NCI-H187 (cell line): ENCODE results near the gene CETP.
A peak's percentile ranks its signal among the peaks of the same experiment; 100 is the strongest.
"Not testable (repeated sequence)": the region's sequence is repeated elsewhere in the genome, so short reads cannot be mapped to it uniquely, and the experiment has no call there.

Experiments
- DNase-seq, 2 experiments: peaks; one replicate each; lab custom pipeline; 2025; lab: John Stamatoyannopoulos, UW

The CETP gene

DNA sequence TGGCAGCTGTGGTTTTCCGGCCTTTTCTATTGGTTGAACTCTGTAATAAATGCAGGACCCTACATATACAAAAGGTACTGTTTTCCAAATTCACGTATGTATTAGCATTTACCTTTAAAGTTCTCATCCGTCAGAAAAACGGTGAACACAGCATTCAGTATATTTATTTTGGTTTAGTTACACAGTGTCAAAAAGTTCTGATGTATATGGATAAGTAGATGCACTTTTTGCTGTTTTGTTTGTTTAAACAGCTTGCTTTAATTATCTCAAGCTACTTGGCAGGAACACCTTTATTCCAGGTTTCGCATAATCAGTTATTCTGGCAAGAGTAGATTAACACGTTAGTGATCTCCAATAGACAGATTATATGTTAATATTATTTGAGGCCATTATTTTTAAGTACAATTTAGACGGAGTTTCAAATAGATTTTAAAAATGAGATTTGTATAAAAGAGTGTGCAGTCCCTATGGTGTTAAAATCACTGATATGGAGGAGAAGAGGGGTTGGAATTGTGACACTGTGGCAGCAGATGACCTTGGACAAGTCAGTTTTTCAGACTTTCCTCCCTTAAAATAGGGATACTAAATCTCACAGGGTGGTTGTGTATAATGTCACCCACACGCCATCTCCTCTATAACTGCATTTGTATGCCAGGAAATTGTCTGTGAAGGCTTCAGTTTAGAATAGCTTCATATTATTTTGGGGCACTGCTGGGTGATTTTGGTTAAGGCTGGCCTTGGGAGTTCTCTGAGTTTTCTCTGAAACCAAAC lies 27.7 kb upstream of the CETP start:
- DNase-seq = no peak

DNA sequence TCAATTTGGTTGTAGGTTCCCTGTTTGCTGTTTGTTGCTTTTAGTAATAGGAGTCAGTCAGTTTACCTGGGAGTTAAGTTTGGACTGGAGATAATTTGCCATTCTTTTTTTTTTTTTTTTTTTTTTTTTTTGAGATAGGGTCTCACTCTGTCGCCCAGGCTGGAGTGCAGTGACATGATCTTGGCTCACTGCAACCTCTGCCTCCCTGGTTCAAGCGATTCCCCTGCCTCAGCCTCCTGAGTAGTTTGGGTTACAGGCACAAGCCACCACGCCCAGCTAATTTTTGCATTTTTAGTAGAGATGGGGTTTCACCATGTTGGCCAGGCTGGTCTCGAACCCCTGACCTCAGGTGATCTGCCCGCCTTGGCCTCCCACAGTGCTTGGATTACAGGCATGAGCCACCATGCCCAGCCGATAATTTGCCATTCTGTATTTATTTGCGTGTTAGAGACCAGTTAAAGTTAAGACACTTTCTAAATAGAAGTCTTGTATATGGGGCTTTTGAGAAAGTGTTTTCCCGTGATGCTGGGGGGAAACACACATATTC lies 27.1 kb upstream of the CETP start:
- DNase-seq = not testable (repeated sequence)

DNA sequence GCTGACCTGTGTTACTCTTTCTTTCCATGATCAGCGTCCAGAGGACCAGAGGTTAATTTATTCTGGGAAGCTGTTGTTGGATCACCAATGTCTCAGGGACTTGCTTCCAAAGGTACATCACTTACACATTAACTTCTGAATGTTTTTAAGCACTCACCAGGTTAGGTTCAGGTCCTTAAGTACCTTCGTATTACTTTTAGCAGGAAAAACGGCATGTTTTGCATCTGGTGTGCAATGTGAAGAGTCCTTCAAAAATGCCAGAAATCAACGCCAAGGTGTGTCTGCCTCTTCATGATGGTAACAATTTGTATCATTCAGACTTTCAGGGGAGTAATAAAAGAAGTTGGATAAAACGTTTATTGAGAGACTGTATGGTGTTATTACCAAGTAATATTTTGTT lies 26.5 kb upstream of the CETP start:
- no peak for DNase-seq

GRCh38 chr16:56936491-56936890 lies 25.3 kb upstream of the CETP start:
- no peak for DNase-seq

DNA sequence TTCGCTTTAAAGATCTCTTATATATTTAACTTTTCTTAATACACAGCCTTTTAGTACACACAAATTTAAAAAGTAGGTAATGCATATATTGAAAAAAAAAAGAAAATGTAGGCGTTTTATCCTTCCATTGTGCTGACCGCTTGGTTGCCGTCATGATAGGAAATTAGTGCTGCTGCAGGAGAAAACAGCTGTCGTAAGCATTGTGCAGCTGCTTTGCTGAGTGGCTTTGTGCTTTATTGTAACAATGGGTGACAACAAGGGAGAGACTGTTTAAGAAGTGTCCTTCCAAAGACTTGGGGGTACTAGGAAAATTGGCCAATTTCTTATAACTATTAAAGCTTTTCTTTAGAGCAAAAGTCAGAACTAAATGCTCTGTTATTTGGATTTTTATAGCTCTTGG lies 24.8 kb upstream of the CETP start:
- no peak for DNase-seq

DNA sequence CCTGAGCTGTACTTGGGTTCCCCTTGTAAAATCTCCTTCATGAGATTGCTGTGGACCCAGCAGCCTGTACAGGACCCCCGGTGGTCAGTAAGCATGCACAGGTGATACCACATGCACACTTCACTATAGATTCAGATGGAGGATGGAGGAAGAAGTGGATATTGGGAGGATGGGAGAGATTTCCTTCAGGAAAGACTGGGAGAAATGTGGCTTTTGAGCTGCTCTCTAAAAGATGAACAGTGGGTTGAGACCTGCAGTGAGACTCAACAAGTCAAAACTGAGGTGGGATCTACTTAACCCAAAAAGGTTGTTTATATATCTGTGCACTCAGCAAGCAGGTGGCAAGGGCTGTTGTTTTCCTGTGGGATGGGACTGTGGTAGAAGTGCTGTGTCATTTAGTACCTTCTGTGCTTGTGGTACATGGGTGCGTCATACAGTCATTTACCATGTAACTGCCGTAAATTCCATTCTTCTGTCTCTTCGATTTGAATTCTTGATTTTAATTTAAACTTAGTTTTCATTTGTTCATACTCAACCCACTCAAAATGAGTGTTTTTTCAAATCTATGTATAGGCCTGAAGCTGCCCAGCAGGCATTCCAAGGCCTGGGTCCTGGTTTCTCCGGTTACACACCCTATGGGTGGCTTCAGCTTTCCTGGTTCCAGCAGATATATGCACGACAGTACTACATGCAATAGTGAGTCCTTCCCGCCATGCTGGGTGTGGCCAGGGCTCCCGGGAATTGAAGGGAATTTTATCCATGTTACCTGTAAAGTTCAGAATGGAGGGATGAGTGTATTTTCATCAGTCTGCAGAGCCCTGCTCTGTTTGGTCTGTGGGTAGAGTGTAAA lies 22.9 kb upstream of the CETP start:
- no peak for DNase-seq

DNA sequence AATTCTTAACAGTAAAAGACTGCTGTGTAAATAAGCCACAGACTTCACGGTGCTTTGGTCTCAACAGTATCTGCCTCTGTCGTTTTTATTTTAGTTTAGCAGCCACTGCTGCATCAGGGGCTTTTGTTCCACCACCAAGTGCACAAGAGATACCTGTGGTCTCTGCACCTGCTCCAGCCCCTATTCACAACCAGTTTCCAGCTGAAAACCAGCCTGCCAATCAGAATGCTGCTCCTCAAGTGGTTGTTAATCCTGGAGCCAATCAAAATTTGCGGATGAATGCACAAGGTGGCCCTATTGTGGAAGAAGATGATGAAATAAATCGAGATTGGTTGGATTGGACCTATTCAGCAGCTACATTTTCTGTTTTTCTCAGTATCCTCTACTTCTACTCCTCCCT lies 21.9 kb upstream of the CETP start:
- DNase-seq = peak; percentile 48 to 64

DNA sequence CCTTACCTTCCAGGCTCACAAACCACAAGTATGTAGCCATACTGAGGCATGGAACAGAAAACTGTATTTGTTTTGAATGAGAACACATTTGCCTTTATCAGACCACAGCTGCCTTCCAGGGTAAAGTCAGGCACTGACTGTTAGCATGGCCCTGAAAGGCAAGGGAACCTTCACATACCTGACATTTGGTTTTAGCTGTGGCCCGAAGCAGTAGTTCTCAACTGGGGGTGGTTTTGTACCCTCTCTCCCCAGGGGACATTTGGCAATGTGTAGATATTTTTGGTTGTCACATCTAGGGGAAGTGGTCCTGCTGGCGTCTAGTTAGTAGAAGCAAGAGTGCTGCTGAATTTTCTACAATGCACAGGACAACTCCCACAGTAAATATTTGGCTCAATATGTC lies 20.7 kb upstream of the CETP start:
- no peak for DNase-seq

DNA sequence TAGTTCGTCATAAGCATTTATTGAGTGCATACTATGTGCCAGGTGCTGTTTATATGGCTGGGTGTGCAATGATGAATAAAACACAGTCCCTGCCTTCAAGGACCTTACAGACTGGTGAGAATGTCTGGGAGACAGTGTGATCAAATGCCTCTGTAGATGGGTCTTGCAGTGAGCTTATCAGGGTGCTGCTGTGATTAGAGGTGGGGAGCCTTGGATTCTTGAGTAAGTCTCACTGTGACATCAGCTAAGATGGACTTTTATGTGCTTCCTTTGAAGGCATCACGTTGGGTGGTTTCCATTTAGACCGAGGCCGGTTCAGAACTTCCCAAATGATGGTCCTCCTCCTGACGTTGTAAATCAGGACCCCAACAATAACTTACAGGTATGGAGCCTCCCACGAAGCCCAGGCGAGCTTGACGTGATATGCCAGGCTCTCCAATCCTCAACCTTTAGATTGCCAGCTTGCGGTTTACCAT lies 19.9 kb upstream of the CETP start:
- no peak for DNase-seq

GRCh38 chr16:56943761-56944375 lies 17.9 kb upstream of the CETP start:
- no peak for DNase-seq

DNA sequence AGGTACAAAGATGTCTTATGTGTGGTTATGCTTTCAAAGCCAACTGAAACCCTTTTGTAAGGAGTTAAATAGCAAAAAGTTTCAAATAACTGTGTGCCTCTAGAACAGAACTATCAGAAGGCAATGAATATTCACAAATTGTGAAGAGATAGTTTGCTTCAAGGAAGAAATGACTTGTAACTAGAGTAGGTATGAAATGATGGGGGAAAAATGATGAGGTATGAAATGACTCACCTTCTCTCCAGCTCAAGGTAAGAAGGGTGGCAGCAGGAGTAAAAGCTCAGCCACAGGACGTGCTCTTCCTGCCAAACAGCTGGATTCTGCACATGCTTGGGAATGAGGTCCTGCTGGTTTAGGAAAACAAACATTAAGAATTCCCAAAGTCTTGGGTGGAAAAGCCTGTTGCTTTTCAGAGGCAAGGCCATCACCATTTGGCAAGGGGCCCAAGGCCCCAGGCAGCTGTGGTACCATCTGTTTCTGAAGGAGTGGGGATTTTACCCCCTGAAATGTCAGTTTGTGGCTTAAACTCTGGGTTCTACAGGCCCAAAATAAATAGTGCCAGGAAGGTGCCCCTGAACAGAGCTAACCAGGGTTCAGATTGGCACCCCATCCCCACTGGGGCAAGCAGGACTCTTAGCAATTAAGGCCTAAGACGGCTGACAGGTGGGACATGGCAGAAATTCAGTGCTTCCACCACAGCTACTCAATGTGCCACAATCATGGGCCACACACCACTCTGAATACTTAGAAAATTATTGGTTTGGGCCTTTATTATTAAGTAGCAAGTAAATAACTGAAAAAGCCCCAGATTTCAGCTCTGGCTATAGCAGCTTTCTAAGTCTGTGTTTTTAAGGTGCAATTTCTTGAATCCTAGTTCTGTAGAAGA lies 16.6 kb upstream of the CETP start:
- no peak for DNase-seq

DNA sequence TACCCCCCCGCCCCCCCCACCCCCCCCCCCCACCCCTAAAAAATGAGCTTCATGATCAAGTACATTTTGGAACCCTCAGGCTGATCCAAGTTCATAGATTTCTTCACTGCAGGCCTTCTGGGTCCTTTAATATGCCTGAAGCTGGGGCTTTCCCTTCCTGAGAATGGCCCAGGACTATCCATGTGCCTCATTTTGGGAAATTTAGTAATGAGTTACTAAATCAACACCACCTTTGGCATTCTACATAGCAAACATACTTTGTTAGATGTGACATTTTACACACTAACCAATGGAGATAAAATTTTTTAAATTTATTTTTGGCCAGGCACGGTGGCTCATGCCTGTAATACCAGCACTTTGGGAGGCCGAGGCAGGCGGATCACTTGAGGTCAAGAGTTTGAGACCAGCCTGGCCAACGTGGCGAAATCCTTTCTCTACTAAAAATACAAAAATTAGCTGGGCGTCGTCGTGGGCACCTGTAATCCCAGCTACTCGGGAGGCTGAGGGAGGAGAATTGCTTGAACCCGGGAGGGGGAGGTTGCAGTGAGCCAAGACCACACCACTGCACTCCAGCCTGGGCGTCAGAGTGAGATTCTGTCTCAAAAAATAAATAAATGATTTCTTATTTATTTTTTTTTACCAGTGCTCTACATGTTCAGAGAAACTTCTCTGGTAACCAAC lies 15.8 kb upstream of the CETP start:
- DNase-seq = no peak

DNA sequence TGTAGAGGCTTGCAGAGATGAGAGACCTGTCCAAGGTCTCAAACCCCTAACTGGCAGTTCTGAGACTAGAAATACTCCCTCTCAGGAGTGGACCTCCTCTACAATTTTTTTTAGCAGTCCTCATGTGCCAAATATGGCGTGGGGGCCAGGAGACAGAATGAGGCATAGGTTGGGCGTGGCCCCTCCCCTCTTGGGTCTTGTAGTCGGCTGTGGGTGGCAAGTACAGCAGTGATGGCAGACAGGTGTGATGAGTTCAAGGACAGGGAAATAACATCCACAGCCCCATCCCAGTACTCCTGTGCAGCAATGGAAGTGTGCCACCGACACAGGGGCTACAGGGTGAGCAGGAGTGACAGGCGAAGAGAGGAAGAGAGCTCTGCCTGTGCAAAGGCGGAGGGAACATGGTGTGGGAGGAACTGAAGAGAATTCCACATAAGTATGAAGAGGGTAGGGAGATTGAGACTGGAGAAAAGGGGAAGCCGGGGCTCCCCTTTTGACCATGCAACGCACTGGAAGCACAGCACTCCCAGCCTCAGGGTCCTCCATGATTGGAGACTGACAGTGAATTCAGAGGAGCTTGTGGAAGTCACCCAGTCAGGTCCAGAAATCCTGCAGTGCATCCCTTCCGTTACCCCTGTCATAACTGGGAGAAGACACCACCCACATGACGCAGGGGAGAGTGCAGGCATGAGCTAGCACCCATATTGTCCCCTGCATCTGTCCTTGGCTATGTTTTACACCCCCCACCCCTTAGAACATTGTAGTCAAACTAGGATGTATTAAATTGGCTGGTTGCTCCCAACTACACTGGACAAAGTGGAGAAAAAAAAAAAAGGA lies 14.8 kb upstream of the CETP start:
- DNase-seq = no peak

- no peak for DNase-seq
These were observed 14.2 kb upstream of the CETP start for GRCh38 chr16:56947604-56947995.

- DNase-seq = no peak
These were observed 13.5 kb upstream of the CETP start for GRCh38 chr16:56948234-56948633.

- DNase-seq = no peak
These were observed 11.7 kb upstream of the CETP start for GRCh38 chr16:56950051-56950450.

- DNase-seq = no peak
These were observed 11.3 kb upstream of the CETP start for GRCh38 chr16:56950455-56950854.

- DNase-seq = peak in 1 of 2 experiments; percentile 13
These were observed 10.6 kb upstream of the CETP start for GRCh38 chr16:56950881-56951771.

- no peak for DNase-seq
These were observed 8.7 kb upstream of the CETP start for GRCh38 chr16:56953006-56953405.
